RWPE1 (cell line): ENCODE measurements around the gene SLC13A2.

Experiments
- CTCF ChIA-PET: fragments of 350-600 bp; sonication (Branson Sonifier 250); formaldehyde crosslinking; extraction: SDS; loops from one replicate; lab custom pipeline; 2021; lab: Yijun Ruan, JAX
- POLR2A ChIA-PET: fragments of 400-600 bp; formaldehyde crosslinking; extraction: SDS; loops from one replicate; lab custom pipeline; 2020; ENCODE audit warnings: antibody characterized with exemption; ENCODE audit not compliant: low non-redundant PET; lab: Yijun Ruan, JAX
- DNase-seq: peaks from one replicate; pipeline ENCODE4 v3.0.0; 2012; ENCODE audit warnings: low spot score
- H3K27ac ChIP-seq: fragments of 450-650 bp; 2 replicates; pipeline ENCODE4 v1.5.1; 2017
- CTCF ChIP-seq: fragments of 450-650 bp; conservative IDR thresholded peaks from 2 replicates; pipeline ENCODE4 v1.5.1; 2017; ENCODE audit warnings: low read depth, mild to moderate bottlenecking

Gene SLC13A2

GRCh38 chr17:28484296-28484695, 10.9 kb downstream of the SLC13A2 start:
- no peak for DNase-seq
- no peak for TF ChIP-seq CTCF
- ChIA-PET POLR2A (no interaction called here), CTCF (interaction anchor here (0.6 kb wide), 2 partner anchors 39 to 97 kb away, joined by 4 to 5 read pairs; no protein-coding TSS in a partner anchor)
- H3K27ac ChIP-seq: no peak overlapping the region

- POLR2A ChIA-PET: no interaction called here
- TF ChIP-seq CTCF: no peak
- no peak for DNase-seq
- CTCF ChIA-PET: interaction anchor here (0.6 kb wide), 1 partner anchor 39 kb away, joined by 4 read pairs; no protein-coding TSS in a partner anchor
- no peak overlapping the region for H3K27ac ChIP-seq
Observed at GRCh38 chr17:28485049-28485448, 11.6 kb downstream of the SLC13A2 start.

- ChIA-PET POLR2A (no interaction called here), CTCF (interaction anchor here (0.6 to 1.2 kb wide), 2 partner anchors 18 to 53 kb away, joined by 3 read pairs; partner anchors contain the start of gene FOXN1)
- TF ChIP-seq CTCF: no peak
Observed at GRCh38 chr17:28487881-28488532, 14.6 kb downstream of the SLC13A2 start.

GRCh38 chr17:28488533-28489276, 15.3 kb downstream of the SLC13A2 start:
- H3K27ac ChIP-seq: no peak overlapping the region
- no peak for TF ChIP-seq CTCF
- POLR2A ChIA-PET: no interaction called here
- no peak for DNase-seq
- CTCF ChIA-PET: no interaction called here

More at GRCh38 chr17:28487881-28488532, 14.6 kb downstream of the SLC13A2 start:
- no peak overlapping the region for H3K27ac ChIP-seq
- DNase-seq: no peak

GRCh38 chr17:28491286-28491685, 17.8 kb downstream of the SLC13A2 start:
- ChIA-PET POLR2A (no interaction called here), CTCF (no interaction called here)
- DNase-seq: no peak
- TF ChIP-seq CTCF: no peak
- H3K27ac ChIP-seq: no peak overlapping the region

- POLR2A ChIA-PET: no interaction called here
Observed at GRCh38 chr17:28491860-28492259, 18.4 kb downstream of the SLC13A2 start.

More at GRCh38 chr17:28491860-28492259, 18.4 kb downstream of the SLC13A2 start:
- no peak for DNase-seq
- peak overlapping the region; percentile 53 for H3K27ac ChIP-seq
- CTCF ChIA-PET: interaction anchor here (0.7 kb wide), 1 partner anchor 13 kb away, joined by 3 read pairs; no protein-coding TSS in a partner anchor
- no peak for TF ChIP-seq CTCF
